Colonic mucosa (tissue), 4 donors: Measurements from ENCODE around the gene DLX1. TPM values are rescaled to one million over a fixed set of nuclear protein-coding genes. Genes with fewer than 3 reads are reported as not detected.
A peak's percentile ranks its signal among the peaks of the same experiment; 100 is the strongest.

Experiments
- DNase-seq: peaks from one replicate; pipeline ENCODE4 v3.0.0-alpha.2; 2020
- H3K27ac ChIP-seq: fragments of 200-600 bp; one replicate; pipeline ENCODE4 v1.8.0; 2021
- H3K27me3 ChIP-seq: fragments of 200-600 bp; one replicate; pipeline ENCODE4 v1.8.0; 2021
- H3K36me3 ChIP-seq: fragments of 200-600 bp; one replicate; pipeline ENCODE4 v1.8.0; 2021
- H3K4me1 ChIP-seq: fragments of 200-600 bp; one replicate; pipeline ENCODE4 v1.8.0; 2021; ENCODE audit warnings: mild to moderate bottlenecking
- H3K4me3 ChIP-seq: fragments of 200-600 bp; one replicate; pipeline ENCODE4 v1.8.0; 2021
- H3K9ac ChIP-seq, 2 donors: one replicate each; pipeline ENCODE4 v1.7.0; 2013; ENCODE audit warnings: control low read depth in 2 of 2, low read depth in 2 of 2, low read length in 2 of 2
- H3K9me3 ChIP-seq: fragments of 200-600 bp; one replicate; pipeline ENCODE4 v1.8.0; 2021
- CTCF ChIP-seq: fragments of 200-600 bp; IDR thresholded peaks from one replicate; pipeline ENCODE4 v1.8.0; 2022; ENCODE audit warnings: antibody characterized with exemption, mild to moderate bottlenecking
- intact Hi-C: fragments of 100-400 bp; cut with DNase I; formaldehyde crosslinking; loops from one replicate; pipeline ENCODE4 v1.14.1; 2022
- total RNA-seq, 2 donors: library from RNA; stranded (reverse); fragmentation: NEBNext Ultra II Directional in 1 of 2; extraction: Animal tissue kit (Norgen Biotek cat#: 25700) in 1 of 2; gene quantifications; one replicate each; pipeline ENCODE4 v1.2.1, GENCODE V29; 2021
- donor health status: healthy.
- donor health status: DM: no; HTN: no; CAD: no.
- donor health status: DM: no; HTN: no; CAD: no.

DLX1 gene
- total RNA-seq, 2 donors from 2014 or later: 0.19 TPM; not detected in 1

- no peak for TF ChIP-seq CTCF
- no peak overlapping the region for H3K4me3 ChIP-seq
- intact Hi-C loops: no loop called here
- peak; percentile 60 for DNase-seq
- no peak overlapping the region for H3K9ac ChIP-seq
- H3K9me3 ChIP-seq: no peaks in the 10 kb centered on the region
- no peaks in the 10 kb centered on the region for H3K36me3 ChIP-seq
- H3K27me3 ChIP-seq: peaks cover 100% of the 10 kb centered on the region
- peaks cover 24% of the 10 kb centered on the region for H3K4me1 ChIP-seq
- H3K27ac ChIP-seq: no peak overlapping the region
These were observed 1.2 kb downstream of the DLX1 start for GRCh38 chr2:172086241-172087206.

GRCh38 chr2:172087207-172087779 is 2.0 kb downstream of the DLX1 start:
- peak; percentile 16 for DNase-seq
- Histone ChIP-seq H3K9me3 (no peaks in the 10 kb centered on the region), H3K9ac (no peak overlapping the region), H3K4me1 (peaks cover 24% of the 10 kb centered on the region), H3K36me3 (no peaks in the 10 kb centered on the region), H3K4me3 (no peak overlapping the region), H3K27ac (no peak overlapping the region), H3K27me3 (peaks cover 100% of the 10 kb centered on the region)
- intact Hi-C loops: no loop called here
- TF ChIP-seq CTCF: no peak

GRCh38 chr2:172087780-172088244 is 2.5 kb downstream of the DLX1 start:
- H3K36me3 ChIP-seq: no peaks in the 10 kb centered on the region
- no peak for TF ChIP-seq CTCF
- H3K9ac ChIP-seq: no peak overlapping the region
- H3K4me3 ChIP-seq: no peak overlapping the region
- H3K9me3 ChIP-seq: no peaks in the 10 kb centered on the region
- H3K4me1 ChIP-seq: peaks cover 24% of the 10 kb centered on the region
- peaks cover 100% of the 10 kb centered on the region for H3K27me3 ChIP-seq
- no peak overlapping the region for H3K27ac ChIP-seq
- DNase-seq: peak; percentile 14
- intact Hi-C loops: no loop called here

GRCh38 chr2:172088245-172089004 is 3.1 kb downstream of the DLX1 start:
- no peaks in the 10 kb centered on the region for H3K9me3 ChIP-seq
- H3K4me3 ChIP-seq: no peak overlapping the region
- TF ChIP-seq CTCF: no peak
- peaks cover 24% of the 10 kb centered on the region for H3K4me1 ChIP-seq
- H3K27me3 ChIP-seq: peaks cover 100% of the 10 kb centered on the region
- intact Hi-C loops: no loop called here
- no peak overlapping the region for H3K27ac ChIP-seq
- H3K9ac ChIP-seq: no peak overlapping the region
- peak; percentile 16 for DNase-seq
- H3K36me3 ChIP-seq: no peaks in the 10 kb centered on the region

GRCh38 chr2:172089005-172089504 is 3.7 kb downstream of the DLX1 start:
- no peak for DNase-seq
- H3K36me3 ChIP-seq: no peaks in the 10 kb centered on the region
- H3K4me3 ChIP-seq: no peak overlapping the region
- peaks cover 24% of the 10 kb centered on the region for H3K4me1 ChIP-seq
- H3K27ac ChIP-seq: no peak overlapping the region
- no peaks in the 10 kb centered on the region for H3K9me3 ChIP-seq
- H3K27me3 ChIP-seq: peaks cover 100% of the 10 kb centered on the region
- no peak overlapping the region for H3K9ac ChIP-seq
- TF ChIP-seq CTCF: no peak
- intact Hi-C loops: no loop called here
